OCI-M2 (cell line): ENCODE data around the gene TUBB4A.

Experiments used
- DNase-seq: peaks from one replicate; lab custom pipeline; 2025; ENCODE audit not compliant: unreplicated experiment; lab: John Stamatoyannopoulos, UW

TUBB4A gene

DNA sequence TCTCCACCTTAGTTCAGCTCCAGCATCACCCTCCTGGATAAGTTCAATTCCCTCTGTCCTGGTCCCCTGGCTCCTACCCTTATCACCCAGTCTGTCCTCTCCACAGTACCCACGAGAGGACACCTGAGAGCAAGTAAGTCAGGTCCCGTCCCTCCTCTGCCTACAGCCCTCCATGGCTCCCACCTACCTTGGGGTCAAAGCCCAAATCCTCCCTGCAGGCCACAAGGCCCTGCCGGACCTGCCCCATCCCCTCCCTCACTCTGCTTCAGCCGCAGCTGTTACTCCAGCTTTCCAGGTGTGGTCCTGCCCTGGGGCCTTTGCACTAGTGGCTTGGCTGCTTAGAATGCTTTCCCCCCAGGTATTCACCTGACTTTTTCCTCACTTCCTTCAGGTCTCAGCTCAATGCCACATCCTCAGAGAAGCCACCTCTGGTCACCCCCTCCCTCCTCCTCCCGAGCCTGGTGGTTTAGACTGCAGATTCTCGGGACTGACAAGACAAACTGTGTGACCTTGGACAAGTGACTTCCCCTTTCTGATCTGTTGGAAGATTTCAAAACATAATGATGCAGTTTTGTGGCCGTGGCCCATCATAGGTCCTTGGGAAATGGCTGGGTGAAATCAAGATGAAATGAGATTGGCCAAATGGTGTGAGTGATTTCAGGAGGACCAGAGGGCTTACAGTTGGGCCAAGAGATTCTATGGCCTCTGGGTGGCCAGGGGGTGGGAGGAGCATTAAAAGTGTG, 3.6 kb downstream of the TUBB4A start:
- no peak for DNase-seq

GRCh38 chr19:6495947-6496346, 6.2 kb downstream of the TUBB4A start:
- no peak for DNase-seq

DNA sequence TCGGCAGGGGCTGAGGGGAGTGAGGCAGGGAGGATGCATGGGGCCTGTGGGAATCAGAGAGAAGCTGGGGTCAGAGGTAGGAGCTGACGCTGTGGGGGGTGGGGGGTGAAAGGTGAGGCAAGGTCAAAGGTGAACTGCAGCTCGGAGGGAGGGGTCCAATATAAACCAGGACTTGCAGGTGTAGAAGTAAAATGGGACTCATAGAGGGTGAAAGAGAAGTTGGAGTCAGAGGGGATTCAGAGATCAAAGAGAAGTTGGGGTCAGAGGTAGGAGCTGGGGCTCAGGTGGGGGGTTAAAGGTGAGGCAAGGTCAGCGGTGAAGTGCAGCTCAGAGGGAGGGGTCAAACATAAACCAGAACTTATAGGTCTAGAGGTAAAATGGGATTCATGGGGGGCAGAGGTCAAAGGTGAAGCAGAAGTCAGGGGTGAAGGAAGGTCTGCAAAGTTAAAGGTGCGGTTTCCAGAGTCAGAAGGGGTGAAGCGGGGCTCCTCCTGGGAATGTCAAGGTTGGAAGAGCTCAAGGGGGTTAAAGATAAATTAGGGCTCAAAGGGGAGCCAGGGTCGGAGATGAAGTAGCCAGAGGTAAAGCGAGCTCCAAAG, 7.6 kb downstream of the TUBB4A start:
- no peak for DNase-seq

GRCh38 chr19:6491802-6492592, 10.1 kb downstream of the TUBB4A start:
- no peak for DNase-seq

- DNase-seq, result no peak
Observed at GRCh38 chr19:6490134-6490533, 12.0 kb downstream of the TUBB4A start.

DNA sequence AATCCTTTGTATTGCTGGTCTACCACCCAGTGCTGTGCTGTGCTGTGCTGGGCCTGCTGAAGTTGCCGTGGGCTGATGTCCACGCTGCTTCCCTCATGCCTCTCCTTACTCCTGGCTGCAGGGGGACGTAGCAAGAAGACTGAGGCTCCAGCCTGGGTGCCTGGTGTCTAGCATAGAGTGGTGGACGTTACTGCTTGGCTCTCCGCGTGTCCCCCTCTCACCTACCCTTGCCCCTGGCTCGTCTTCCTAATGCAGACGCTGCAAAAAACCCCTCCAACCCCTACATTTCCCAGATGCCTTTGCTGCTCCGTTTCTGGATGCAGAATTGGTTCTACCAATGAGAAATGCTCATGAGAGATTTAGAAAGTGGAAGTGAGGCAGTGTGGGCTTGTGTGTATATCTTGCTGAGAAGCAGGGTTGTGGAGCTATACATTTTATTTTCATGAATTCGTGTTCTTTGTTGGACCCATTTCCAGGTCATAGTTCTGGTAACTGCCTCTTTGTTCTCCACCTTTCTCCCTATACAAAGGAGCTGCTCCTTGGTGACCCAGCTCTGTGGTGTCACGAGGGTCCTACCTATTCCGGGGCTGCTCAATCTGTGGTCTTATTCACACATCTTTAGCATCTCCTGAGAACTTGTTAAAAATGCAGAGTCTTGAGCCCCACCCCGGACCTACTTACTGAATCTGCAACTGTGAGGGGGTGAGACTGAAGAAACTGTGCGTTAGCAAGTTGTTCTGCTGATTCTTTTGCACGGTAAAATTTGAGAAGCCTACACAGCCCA, 12.6 kb downstream of the TUBB4A start:
- no peak for DNase-seq

DNA sequence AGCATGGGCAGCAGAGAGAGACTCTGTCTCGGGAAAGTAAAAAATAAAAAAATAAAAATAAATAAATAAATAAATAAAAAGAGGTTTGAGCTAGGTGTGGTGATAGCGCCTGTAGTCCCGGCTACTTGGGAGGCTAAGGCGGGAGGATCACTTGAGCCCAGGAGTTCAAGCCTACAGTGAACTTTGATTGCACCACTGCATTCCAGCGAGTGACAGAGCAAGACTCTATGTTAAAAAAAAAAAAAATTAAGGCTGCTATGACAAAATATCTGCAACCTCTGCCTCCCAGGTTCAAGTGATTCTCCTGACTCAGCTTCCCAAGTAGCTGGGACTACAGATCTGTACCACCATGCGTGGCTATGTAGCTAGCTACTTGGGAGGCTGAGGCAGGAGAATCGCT, 17.3 kb downstream of the TUBB4A start:
- no peak for DNase-seq

GRCh38 chr19:6484230-6484629, 17.9 kb downstream of the TUBB4A start:
- DNase-seq, result no peak

DNA sequence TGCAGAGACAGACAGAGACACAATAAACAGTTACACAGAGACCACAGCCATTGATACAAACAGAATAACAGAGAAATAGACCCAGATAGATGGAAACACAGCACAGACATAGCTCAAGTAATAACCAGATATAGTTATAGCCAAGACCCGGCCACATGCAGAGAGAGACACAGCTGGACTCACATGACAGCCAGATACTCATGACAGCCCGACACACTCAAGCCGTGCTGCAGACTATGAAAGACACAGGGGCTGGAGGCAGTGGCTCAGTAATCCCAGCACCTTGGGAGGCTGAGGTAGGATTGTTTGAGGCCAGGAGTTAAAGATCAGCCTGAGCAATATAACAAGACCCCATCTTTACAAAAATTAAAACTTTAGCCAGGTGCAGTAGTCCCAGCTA, 18.9 kb downstream of the TUBB4A start:
- no peak for DNase-seq

GRCh38 chr19:6482343-6482686, 19.8 kb downstream of the TUBB4A start:
- no peak for DNase-seq

- DNase-seq, result no peak
Observed at GRCh38 chr19:6481541-6482342, 20.4 kb downstream of the TUBB4A start, which contains the start of gene DENND1C. DENND1C (minus strand) TSS chr19:6481787; CDS start chr19:6481695, 92 bp downstream.

DNA sequence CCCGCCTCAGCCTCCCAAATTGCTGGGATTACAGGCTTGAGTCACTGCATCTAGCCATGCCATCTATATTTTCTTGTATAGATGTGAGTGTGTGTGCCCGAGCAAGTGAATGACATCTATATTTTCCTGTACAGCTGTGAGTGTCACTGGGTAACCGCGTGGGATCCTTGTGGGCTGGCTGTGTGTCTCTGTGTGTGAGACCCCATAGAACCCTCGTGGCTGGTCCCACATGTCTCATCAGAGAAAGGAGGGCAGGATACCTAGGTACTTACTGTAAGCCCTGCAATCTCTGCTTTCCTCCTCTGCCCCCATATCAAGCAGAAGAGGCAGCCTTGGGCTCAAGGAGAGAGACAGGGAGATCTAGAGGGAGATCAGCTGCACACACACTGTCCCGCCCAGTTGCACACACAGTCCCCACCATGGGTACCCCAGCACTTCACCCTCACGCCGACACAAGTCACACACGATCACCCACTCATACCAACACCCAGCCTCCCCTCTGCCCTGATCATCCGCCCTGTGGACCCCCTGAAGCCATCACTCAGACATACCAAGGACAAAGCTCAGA, 21.2 kb downstream of the TUBB4A start:
- no peak for DNase-seq

DNA sequence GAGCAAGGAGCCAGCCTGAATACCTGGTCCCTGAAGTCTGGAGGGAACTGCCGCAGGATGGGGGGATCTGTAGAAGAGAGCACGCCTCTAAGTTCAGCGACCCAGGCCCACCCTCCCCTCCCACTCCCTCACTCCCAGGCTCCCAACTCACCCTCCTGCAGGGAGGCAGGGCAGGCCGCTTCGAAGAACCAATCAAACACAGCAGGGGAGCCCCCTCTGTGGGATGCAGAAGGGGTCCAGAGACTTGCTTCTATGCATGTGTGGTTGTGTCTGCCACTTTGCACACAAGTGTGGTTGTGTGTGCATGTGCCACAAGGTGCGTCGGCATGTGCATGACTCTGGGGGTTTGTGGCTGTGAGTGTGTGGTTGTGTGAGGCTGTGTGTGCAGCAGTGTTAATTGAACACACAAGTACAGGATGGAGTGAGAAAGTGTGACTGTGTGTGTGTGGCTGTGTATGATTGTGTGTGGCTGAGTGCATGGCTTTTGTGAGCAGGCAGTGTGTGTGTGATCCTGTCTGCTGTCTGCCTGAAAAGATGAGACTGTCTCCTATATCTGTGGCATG, 22.2 kb downstream of the TUBB4A start:
- no peak for DNase-seq

DNA sequence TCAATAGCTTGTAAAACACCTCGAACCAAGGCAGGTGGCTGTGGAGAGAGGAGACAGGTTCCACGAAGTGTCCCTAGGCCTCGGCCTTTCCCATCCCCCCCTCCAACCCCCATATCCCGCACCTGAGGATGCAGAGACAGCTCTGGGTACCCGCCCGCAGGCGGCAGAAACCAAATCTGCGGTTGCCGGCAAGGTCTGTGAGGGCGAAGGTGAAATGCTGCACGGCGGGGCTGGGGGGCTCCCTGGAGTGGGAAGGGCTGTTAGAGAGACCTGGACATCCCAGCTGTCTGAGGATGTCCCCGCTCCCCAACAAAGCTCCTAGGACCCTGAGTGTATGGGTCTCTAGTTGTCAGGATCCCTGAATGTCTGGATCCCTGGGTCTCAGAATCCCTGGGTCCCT, 23.3 kb downstream of the TUBB4A start:
- DNase-seq, result no peak

DNA sequence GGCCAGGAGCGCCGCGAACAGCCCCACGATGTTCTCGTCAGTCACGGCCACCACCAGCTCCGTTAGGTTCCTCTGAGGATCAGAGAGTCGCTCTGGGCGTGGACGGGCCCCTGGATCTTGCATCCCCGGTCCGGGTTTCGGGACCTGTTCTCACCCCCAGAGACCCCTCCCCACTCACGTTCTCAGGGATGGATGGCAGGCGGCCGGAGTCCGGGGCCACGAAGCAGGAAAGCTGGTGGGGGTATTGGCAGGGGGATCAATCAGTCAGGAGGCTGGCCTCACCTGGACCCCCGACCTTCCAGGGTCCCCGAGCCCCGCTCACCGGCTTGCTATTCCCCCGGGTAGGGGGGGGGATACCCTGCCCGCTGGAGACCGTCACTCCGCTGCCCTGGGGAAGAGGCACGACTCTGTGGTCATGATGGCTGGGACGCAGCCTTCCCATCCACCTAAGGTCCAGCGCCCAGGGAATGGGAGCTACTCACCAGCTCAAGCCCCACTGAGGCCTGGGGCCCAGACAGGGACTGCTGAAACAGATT, 25.1 kb downstream of the TUBB4A start:
- no peak for DNase-seq

- DNase-seq, result no peak
Observed at GRCh38 chr19:6476155-6476895, 25.8 kb downstream of the TUBB4A start.

GRCh38 chr19:6475321-6476108, 26.6 kb downstream of the TUBB4A start:
- no peak for DNase-seq

DNA sequence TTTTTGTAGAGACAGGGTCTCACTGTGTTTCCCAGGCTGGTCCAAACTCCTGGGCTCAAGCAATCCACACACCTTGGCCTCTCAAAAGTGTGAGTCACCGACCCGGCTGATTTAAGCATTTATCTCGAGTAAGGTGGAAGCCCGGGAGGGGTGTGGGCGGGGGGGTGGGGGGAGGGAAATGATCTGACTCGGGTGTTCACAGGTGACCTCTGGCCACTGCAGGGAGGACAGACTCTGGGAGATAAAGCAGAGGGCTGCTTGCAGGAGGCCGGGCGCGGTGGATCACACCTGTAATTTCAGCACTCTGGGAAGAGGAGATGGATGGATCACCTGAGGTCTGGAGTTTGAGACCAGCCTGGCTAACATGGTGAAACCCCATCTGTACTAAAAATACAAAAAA, 28.5 kb downstream of the TUBB4A start:
- DNase-seq, result no peak
